ENCODE results near the gene NPW.

DNA sequence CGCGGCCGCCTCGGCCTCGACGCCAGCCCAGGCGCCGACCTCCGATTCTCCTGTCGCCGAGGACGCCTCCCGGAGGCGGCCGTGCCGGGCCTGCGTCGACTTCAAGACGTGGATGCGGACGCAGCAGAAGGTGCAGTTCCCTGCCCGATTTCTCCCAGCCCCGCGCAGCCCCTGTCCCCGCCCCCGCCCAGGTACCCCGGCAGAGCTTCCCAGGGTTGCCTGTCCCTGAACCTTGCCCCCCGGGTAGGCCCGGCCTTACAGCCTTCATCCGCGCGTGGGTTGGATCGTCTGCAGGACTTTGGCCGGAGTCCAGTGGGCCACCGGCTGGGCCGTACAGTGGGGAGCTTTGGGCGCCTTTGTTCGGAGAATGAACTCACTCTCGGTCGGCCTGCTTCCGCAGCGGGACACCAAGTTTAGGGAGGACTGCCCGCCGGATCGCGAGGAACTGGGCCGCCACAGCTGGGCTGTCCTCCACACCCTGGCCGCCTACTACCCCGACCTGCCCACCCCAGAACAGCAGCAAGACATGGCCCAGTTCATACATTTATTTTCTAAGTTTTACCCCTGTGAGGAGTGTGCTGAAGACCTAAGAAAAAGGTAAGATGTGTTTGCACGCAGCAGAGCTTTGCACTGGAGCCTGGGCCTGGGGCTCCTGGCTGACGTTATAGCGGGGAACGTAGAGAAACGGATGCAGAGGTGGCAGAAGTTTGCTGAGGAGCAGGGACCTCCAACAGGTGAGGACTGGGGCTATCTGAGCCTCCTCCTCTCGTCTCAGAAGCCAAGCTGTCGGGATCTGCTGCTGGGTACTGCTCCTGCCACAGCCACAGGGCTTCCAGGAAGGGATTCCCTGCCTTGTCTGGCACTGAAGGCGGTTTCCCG, 35.0 kb upstream of the NPW start:
- TF ChIP-seq CTCF (IDR thresholded peaks at IDR 0.05) (no peak), POLR2A (IDR thresholded peaks at IDR 0.05) (peak; percentile 6 to 54)

All from Peyer's patch (tissue), 4 donors.